Heart left ventricle (tissue), 16 donors: ENCODE data around the gene TAF4. TPM values are rescaled to one million over a fixed set of nuclear protein-coding genes. Genes with fewer than 3 reads are reported as not detected.

Experiments
- ATAC-seq, 4 donors: fragments of 200-7000 bp; cut with Tn5 transposase; one replicate each; pipeline ENCODE4 v1.9.1; 2020 to 2022; ENCODE audit warnings: moderate library complexity in 4 of 4, mild to moderate bottlenecking in 3 of 4, moderate number of reproducible peaks in 1 of 4
- DNase-seq, 5 donors: peaks; one replicate each; pipeline ENCODE4 v3.0.0-alpha.2; 2020
- H3K27ac ChIP-seq, 12 donors: fragments of 200-600 bp; sonication (generic) in 4 of 12; one replicate each; pipeline versions ENCODE4 v1.5.0 to v1.8.0; 2016 to 2022; ENCODE audit warnings: mild to moderate bottlenecking in 2 of 12
- H3K27me3 ChIP-seq, 9 donors: fragments of 200-600 bp; sonication (generic) in 2 of 9; one replicate each; pipeline versions ENCODE4 v1.5.1 to v1.8.0; 2016 to 2022; ENCODE audit warnings: mild to moderate bottlenecking in 3 of 9
- H3K36me3 ChIP-seq, 9 donors: fragments of 200-600 bp; sonication (generic) in 2 of 9; one replicate each; pipeline versions ENCODE4 v1.5.0 to v1.8.0; 2018 to 2022; ENCODE audit warnings: mild to moderate bottlenecking in 2 of 9
- H3K4me1 ChIP-seq, 12 donors: fragments of 200-600 bp; sonication (generic) in 4 of 12; one replicate each; pipeline versions ENCODE4 v1.5.0 to v1.8.0; 2016 to 2022; ENCODE audit warnings: mild to moderate bottlenecking in 3 of 12
- H3K4me3 ChIP-seq, 12 donors: fragments of 200-600 bp; sonication (generic) in 4 of 12; one replicate each; pipeline versions ENCODE4 v1.5.0 to v1.8.0; 2017 to 2022; ENCODE audit warnings: mild to moderate bottlenecking in 9 of 12, moderate library complexity in 4 of 12
- H3K9me3 ChIP-seq, 12 donors: fragments of 200-600 bp; sonication (generic) in 4 of 12; one replicate each; pipeline versions ENCODE4 v1.5.0 to v1.8.0; 2016 to 2022; ENCODE audit warnings: mild to moderate bottlenecking in 1 of 12
- POLR2A ChIP-seq, 2 donors: fragments of 450-650 bp; IDR thresholded peaks; one replicate each; pipeline ENCODE4 v1.6.1; 2017; ENCODE audit warnings: antibody characterized with exemption in 2 of 2, mild to moderate bottlenecking in 2 of 2, moderate library complexity in 2 of 2
- WGBS, 4 donors: extraction: QIAGEN DNeasy Blood & Tissue Kit in 2 of 4; methylation state at CpG; one replicate each; pipeline versions ENCODE4 v1.1.5 to v1.1.7; 2013 to 2018; 5-methylcytosine and 5-hydroxymethylcytosine counted together
- intact Hi-C, 10 donors: fragments of 100-400 bp; cut with DNase I; formaldehyde crosslinking; loops; one replicate each; pipeline versions ENCODE4 v1.11.1 to v1.14.2; 2022
- polyA plus RNA-seq, 2 donors: library from polyadenylated mRNA; stranded (reverse); fragments of 200-250 nt; gene quantifications; one replicate each; pipeline ENCODE4 v1.2.3, GENCODE V29; 2013
- total RNA-seq, 9 donors: library from RNA; depleted of rRNA in 2 of 9; stranded (reverse); fragments of >200 nt in 2 of 9; fragmentation: NEBNext Ultra II Directional in 3 of 9; extraction: Animal tissue kit (Norgen Biotek cat#: 25700) in 3 of 9; gene quantifications; one replicate each; pipeline versions ENCODE4 v1.1.0 to v1.2.4, GENCODE V29; 2016 to 2023
- TF ChIP-seq, protein P1 (sequence below), 12 donors: fragments of 200-600 bp; sonication (generic) in 4 of 12; IDR thresholded peaks; one replicate each; pipeline versions ENCODE4 v1.5.0 to v1.8.0; 2018 to 2022; ENCODE audit warnings: antibody characterized with exemption in 12 of 12, mild to moderate bottlenecking in 5 of 12
- donor health status: ischemic (EF 13 %, LVEDD 7.1; RV severe dilation, severe dysfunction).
- donor health status: healthy with polysubstance abuse.
- donor health status: DM: no; HTN: yes; CAD: no.
- donor health status: DM: no; HTN: no; CAD: no.
- donor health status: ischemic (EF 25% LVEDD 6.9; RV normal size, moderate dysfunction).
- donor health status: ischemic (EF 25% LVEDD 5.7; RV mildly dilated, moderate dysfunction).
- donor health status: healthy.
- donor health status: DM: yes; HTN: yes; CAD: no.
- donor health status: ischemic (EF 35%, LVEDD 5.7; RV mildly dilated, moderate dysfunction).
- donor health status: nonischemic (EF 11% LVEDD 7.7; RV severe dilation, severe dysfunction).
- donor health status: DM: yes; HTN: yes; CAD: no.
- donor health status: PGD.
- donor health status: ischemic (EF 29% LVEDD 5.4; RV normal size, mild dysfunction).
- donor health status: nonischemic (EF 23%, LVEDD 6.1; RV moderate dilation, normal function).

Gene TAF4
- total and polyA plus RNA-seq, 11 donors = 4.5 to 37.7 (median 10.7) TPM

GRCh38 chr20:61969806-61970205 is 95.9 kb downstream of the TAF4 start:
- H3K27me3 ChIP-seq = peaks cover 0 to 18% (median 14%) of the 10 kb centered on the region in 9 donors
- H3K4me3 ChIP-seq = no peak overlapping the region
- intact Hi-C loops = no loop called here
- H3K27ac ChIP-seq = no peak overlapping the region
- H3K4me1 ChIP-seq = peaks cover 0 to 13% (median 0%) of the 10 kb centered on the region in 12 donors
- ATAC-seq (no peak), DNase-seq (no peak)
- no peaks in the 10 kb centered on the region for H3K9me3 ChIP-seq
- TF ChIP-seq, protein P1, sequence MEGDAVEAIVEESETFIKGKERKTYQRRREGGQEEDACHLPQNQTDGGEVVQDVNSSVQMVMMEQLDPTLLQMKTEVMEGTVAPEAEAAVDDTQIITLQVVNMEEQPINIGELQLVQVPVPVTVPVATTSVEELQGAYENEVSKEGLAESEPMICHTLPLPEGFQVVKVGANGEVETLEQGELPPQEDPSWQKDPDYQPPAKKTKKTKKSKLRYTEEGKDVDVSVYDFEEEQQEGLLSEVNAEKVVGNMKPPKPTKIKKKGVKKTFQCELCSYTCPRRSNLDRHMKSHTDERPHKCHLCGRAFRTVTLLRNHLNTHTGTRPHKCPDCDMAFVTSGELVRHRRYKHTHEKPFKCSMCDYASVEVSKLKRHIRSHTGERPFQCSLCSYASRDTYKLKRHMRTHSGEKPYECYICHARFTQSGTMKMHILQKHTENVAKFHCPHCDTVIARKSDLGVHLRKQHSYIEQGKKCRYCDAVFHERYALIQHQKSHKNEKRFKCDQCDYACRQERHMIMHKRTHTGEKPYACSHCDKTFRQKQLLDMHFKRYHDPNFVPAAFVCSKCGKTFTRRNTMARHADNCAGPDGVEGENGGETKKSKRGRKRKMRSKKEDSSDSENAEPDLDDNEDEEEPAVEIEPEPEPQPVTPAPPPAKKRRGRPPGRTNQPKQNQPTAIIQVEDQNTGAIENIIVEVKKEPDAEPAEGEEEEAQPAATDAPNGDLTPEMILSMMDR (IDR thresholded peaks at IDR 0.05) = no peak
- no peak for TF ChIP-seq POLR2A (IDR thresholded peaks at IDR 0.05)
- WGBS, 4 donors = 89 to 93% (median 92%) methylated on average over 20 to 27 of the region's 27 CpGs
- H3K36me3 ChIP-seq = peaks cover 0 to 26% (median 23%) of the 10 kb centered on the region in 9 donors

- peaks cover 0 to 26% (median 18%) of the 10 kb centered on the region in 9 donors for H3K27me3 ChIP-seq
- H3K4me3 ChIP-seq = no peak overlapping the region
- peak in 1 of 5 donors; percentile 5 for DNase-seq
- WGBS, 4 donors = 88 to 94% (median 89%) methylated on average over 6 to 11 of the region's 11 CpGs
- intact Hi-C loops = no loop called here
- no peak for TF ChIP-seq POLR2A (IDR thresholded peaks at IDR 0.05)
- peaks cover 0 to 13% (median 0%) of the 10 kb centered on the region in 12 donors for H3K4me1 ChIP-seq
- no peaks in the 10 kb centered on the region for H3K9me3 ChIP-seq
- H3K27ac ChIP-seq = no peak overlapping the region
- H3K36me3 ChIP-seq = peaks cover 0 to 18% (median 17%) of the 10 kb centered on the region in 9 donors
- ATAC-seq = no peak
These were observed 96.7 kb downstream of the TAF4 start for GRCh38 chr20:61968932-61969331.

GRCh38 chr20:61968036-61968810 is 97.5 kb downstream of the TAF4 start:
- DNase-seq (peak in 1 of 5 donors; percentile 10), ATAC-seq (no peak)
- Histone ChIP-seq H3K36me3 (peaks cover 0 to 12% (median 10%) of the 10 kb centered on the region in 9 donors), H3K4me1 (peaks cover 0 to 13% (median 0%) of the 10 kb centered on the region in 12 donors), H3K9me3 (no peaks in the 10 kb centered on the region), H3K4me3 (no peak overlapping the region), H3K27ac (no peak overlapping the region), H3K27me3 (peaks cover 0 to 31% (median 18%) of the 10 kb centered on the region in 9 donors)
- 82 to 86% (median 84%) methylated on average over 22 of the region's 22 CpGs for WGBS, 4 donors
- no peak for TF ChIP-seq POLR2A (IDR thresholded peaks at IDR 0.05)
- intact Hi-C loops = no loop called here

DNA sequence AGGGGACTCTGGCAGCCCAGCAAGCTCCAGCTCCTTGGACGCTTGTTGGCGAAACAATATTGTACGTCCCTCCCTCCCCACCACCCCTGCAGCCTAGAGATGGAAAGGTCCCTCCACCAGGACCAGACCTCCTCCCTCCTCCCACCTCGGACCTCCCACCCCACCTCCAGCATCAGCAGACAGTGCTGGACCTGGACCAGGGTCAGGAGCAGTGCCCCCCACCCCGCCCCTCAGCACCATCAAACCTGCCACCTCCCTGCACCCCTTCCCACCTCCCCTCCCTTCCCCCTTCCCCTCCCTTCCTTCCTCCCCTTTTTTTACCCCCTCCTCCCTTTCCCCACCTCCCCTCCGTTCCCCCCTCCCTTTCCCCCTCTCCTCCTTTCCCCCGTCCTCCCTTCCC is 98.4 kb downstream of the TAF4 start:
- intact Hi-C loops = no loop called here
- 63 to 70% (median 67%) methylated on average over 6 to 7 of the region's 7 CpGs for WGBS, 4 donors
- H3K36me3 ChIP-seq = peaks cover 0 to 3% (median 2%) of the 10 kb centered on the region in 9 donors
- H3K27me3 ChIP-seq = peaks cover 0 to 32% (median 18%) of the 10 kb centered on the region in 9 donors
- ATAC-seq = no peak
- TF ChIP-seq, protein P1 (IDR thresholded peaks at IDR 0.05) = no peak
- no peak for TF ChIP-seq POLR2A (IDR thresholded peaks at IDR 0.05)
- DNase-seq = peak in 1 of 5 donors; percentile 13
- H3K27ac ChIP-seq = no peak overlapping the region
- no peaks in the 10 kb centered on the region for H3K9me3 ChIP-seq
- H3K4me3 ChIP-seq = no peak overlapping the region
- peaks cover 0 to 13% (median 0%) of the 10 kb centered on the region in 12 donors for H3K4me1 ChIP-seq

- H3K27me3 ChIP-seq = peaks cover 0 to 32% (median 18%) of the 10 kb centered on the region in 9 donors
- no peak overlapping the region for H3K4me3 ChIP-seq
- intact Hi-C loops = no loop called here
- 79 to 91% (median 83%) methylated on average over 13 to 25 of the region's 25 CpGs for WGBS, 4 donors
- no peaks in the 10 kb centered on the region for H3K36me3 ChIP-seq
- ATAC-seq = peak in 1 of 4 donors; percentile 33
- no peak for TF ChIP-seq POLR2A (IDR thresholded peaks at IDR 0.05)
- H3K27ac ChIP-seq = no peak overlapping the region
- DNase-seq = no peak
- H3K9me3 ChIP-seq = no peaks in the 10 kb centered on the region
- peaks cover 0 to 13% (median 0%) of the 10 kb centered on the region in 12 donors for H3K4me1 ChIP-seq
These were observed 99.0 kb downstream of the TAF4 start for GRCh38 chr20:61966492-61967244.
